HS-5 (cell line): ENCODE results near the gene CCDC82.
A peak's percentile ranks its signal among the peaks of the same experiment; 100 is the strongest.

ENCODE experiments used
- DNase-seq: peaks from one replicate; pipeline ENCODE4 v3.0.0-alpha.2; 2012; ENCODE audit warnings: low read depth

The CCDC82 gene

GRCh38 chr11:96306933-96307775, 82.6 kb downstream of the CCDC82 start:
- peak; percentile 97 for DNase-seq

- no peak for DNase-seq
Measured at GRCh38 chr11:96306600-96306932, 83.1 kb downstream of the CCDC82 start.

GRCh38 chr11:96306071-96306470, 83.6 kb downstream of the CCDC82 start:
- DNase-seq, result no peak

- DNase-seq, result no peak
Measured at GRCh38 chr11:96303980-96304379, 85.7 kb downstream of the CCDC82 start.

GRCh38 chr11:96303064-96303463, 86.6 kb downstream of the CCDC82 start:
- DNase-seq, result no peak
